HG03064 (cell line): Measurements from ENCODE around the gene GLOD5.

Experiments used
- ATAC-seq: cut with Tn5 transposase; IDR thresholded peaks from one replicate; pipeline ENCODE4 v1.9.1; 2021; ENCODE audit warnings: low read depth; ENCODE audit not compliant: unreplicated experiment

The GLOD5 gene

GRCh38 chrX:48752498-48752897 lies 9.0 kb upstream of the GLOD5 start:
- ATAC-seq = no peak

GRCh38 chrX:48753708-48754228 lies 7.8 kb upstream of the GLOD5 start:
- no peak for ATAC-seq

GRCh38 chrX:48754238-48754637 lies 7.3 kb upstream of the GLOD5 start:
- no peak for ATAC-seq

GRCh38 chrX:48769230-48769629 lies 7.7 kb downstream of the GLOD5 start:
- no peak for ATAC-seq

GRCh38 chrX:48770296-48770695 lies 8.7 kb downstream of the GLOD5 start:
- ATAC-seq = no peak

GRCh38 chrX:48772602-48773001 lies 11.1 kb downstream of the GLOD5 start:
- no peak for ATAC-seq

- ATAC-seq = no peak
Observed at GRCh38 chrX:48776818-48777439, 15.4 kb downstream of the GLOD5 start.

GRCh38 chrX:48779399-48779798 lies 17.9 kb downstream of the GLOD5 start:
- no peak for ATAC-seq

- no peak for ATAC-seq
Observed at GRCh38 chrX:48781705-48782104, 20.2 kb downstream of the GLOD5 start.

- ATAC-seq = no peak
Observed at GRCh38 chrX:48782216-48782615, 20.7 kb downstream of the GLOD5 start.

- ATAC-seq = no peak
Observed at GRCh38 chrX:48782795-48783194, 21.2 kb downstream of the GLOD5 start.

GRCh38 chrX:48784726-48785125 lies 23.2 kb downstream of the GLOD5 start:
- no peak for ATAC-seq

- ATAC-seq = no peak
Observed at GRCh38 chrX:48785186-48785539, 23.6 kb downstream of the GLOD5 start.

GRCh38 chrX:48785540-48786214 lies 24.1 kb downstream of the GLOD5 start:
- no peak for ATAC-seq

- no peak for ATAC-seq
Observed at GRCh38 chrX:48786341-48786800, 24.8 kb downstream of the GLOD5 start, which contains the start of gene GATA1. Gene GATA1, plus strand, starts transcription at chrX:48786590. Its CDS starts 4,520 bp downstream, at chrX:48791110.

GRCh38 chrX:48786825-48787504 lies 25.4 kb downstream of the GLOD5 start:
- ATAC-seq = no peak

- ATAC-seq = no peak
Observed at GRCh38 chrX:48787505-48788443, 26.2 kb downstream of the GLOD5 start.

- ATAC-seq = no peak
Observed at GRCh38 chrX:48789366-48790220, 28.0 kb downstream of the GLOD5 start.

- ATAC-seq = no peak
Observed at GRCh38 chrX:48790477-48790876, 28.9 kb downstream of the GLOD5 start.
